HUDEP-2 (cell line): ENCODE data around the gene GPSM3.

Experiments used
- DNase-seq, 76 experiments: peaks; one replicate each; lab custom pipeline; 2025; ENCODE audit not compliant: unreplicated experiment in 76 of 76; lab: John Stamatoyannopoulos, UW

The GPSM3 gene

DNA sequence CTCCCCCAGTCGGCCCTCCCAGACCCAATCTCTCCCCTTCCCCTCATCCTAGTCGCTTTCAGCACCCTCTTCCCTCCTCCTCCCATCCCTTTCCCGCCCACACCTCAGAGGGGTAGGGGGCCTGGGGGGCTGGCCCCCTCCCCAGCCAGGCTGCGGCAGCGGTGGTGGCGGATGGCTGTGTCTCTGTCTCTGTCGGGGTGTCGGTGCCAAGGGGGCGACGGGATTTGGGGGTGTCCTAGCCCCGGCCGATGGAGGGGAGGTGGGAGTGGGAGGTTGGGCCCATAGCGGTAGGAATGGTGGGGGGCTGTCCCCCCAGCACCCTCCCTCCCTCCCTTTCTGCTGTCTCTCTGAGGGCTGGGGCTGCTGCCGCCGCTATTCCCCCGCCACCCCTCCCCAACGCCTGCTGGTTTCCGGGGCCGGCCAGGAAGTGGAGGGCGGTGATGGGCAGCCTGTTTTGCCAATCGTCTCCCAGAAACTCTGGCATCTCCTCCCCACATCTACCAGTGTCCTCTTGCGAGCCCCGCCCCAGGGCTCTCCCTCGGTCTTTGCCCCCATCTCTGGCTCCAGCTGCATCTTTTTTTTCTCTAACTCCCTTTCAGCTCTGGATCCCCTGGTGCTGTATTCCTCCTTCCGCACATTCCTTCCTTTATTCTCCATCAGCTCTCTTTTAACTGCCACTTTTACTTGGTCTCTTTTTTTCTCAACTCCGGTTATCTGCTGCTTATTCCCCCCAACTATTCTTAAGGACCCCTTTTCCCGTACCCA is 16.6 kb downstream of the GPSM3 start, which contains the start of gene AGPAT1:
Gene AGPAT1, minus strand, starts transcription at position 374 of the 765 bp plus-strand sequence. CDS start 4,588 bp downstream, outside the sequence.
- DNase-seq, result peak in 74 of 76 experiments; percentile 61 to 99 (median 97)

- DNase-seq, result no peak
These were observed 17.1 kb downstream of the GPSM3 start for GRCh38 chr6:32175322-32175710.

DNA sequence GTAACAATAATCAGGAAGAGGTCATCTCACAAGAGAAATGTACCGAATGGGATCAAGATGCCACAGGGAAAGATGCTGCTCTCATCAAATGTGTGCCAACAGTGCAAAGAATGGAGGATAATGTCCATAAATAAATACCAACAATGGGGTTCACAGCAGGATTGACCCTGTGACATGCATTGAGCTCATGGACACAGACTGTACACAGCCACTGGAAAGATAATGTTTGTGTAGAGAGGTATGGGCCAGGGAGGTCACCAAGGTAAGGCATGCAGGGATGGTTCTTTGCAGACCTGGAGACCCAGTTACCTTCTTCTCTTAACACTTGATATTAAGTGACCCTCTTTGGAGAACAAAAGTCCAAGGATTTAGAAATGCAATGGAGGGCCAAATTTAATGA is 18.0 kb downstream of the GPSM3 start:
- DNase-seq, result no peak

GRCh38 chr6:32173051-32173727 is 19.3 kb downstream of the GPSM3 start:
- DNase-seq, result no peak

DNA sequence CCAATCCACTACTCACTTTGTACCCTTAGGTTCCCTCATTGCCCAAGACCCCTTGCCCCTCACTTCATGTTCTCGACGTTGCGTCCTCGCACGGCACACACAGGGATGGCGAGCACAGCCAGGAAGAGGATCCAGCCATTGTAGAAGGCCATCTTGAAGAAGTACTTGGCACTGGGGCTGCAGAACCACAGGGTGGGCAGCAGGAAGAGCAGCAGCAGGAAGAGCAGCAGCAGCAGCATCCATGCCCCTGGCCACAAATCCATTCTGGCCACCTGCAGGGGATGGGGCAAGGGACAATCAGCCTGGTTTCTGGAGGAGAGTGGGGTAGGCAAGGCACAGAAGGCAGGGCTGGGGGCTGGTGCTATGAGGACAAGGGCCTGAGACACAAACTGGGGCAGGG is 21.2 kb downstream of the GPSM3 start:
- no peak for DNase-seq

- no peak for DNase-seq
These were observed 22.1 kb downstream of the GPSM3 start for GRCh38 chr6:32170294-32170693.

- DNase-seq, result peak in 8 of 76 experiments; percentile 21 to 48 (median 28)
These were observed 23.4 kb downstream of the GPSM3 start for GRCh38 chr6:32168807-32169591.

DNA sequence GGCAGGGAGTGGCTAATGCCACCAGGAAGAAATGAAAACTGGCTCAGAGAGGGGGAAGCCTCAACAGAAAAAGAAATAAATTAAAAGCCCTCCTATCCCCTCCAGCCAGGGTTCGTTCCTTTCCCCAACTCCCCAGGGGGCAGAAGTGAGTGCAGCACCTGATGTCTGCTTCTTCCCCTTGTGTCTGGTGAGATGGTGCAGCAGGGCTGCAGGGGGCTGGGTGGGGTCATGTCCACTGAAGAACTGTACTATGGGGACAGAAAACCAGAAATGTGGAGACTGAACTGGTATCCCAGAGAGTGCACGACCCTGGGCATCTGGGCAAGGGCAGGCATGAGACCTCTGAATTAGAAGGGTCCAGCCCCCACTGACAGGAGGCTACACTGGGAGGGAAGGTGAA is 24.1 kb downstream of the GPSM3 start:
- peak in 4 of 76 experiments; percentile 31 to 46 (median 36) for DNase-seq

DNA sequence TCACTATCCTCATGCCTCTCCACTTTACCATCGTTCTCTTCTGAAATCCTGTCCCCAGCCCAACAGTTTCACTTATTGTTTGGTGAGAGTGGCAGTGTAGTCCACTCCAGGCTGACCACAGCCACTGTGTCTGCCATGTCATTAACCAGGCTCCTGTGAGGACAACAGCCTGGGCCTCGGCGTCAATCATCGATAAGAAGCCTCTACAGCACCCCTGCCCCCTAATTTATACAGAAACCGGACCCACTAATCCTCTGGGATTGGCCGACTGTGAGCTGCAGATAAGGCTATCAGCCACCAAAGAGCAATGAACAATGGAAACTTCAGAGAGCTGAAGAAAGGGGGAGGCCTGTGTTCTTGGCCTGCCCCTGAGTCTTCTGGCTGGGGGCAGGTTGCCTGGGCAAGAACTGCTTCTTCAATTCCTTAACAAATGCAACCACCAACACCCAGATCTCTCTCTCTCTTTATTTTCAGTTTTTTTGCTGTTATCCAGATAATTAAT is 24.6 kb downstream of the GPSM3 start:
- peak in 72 of 76 experiments; percentile 60 to 97 (median 83) for DNase-seq

DNA sequence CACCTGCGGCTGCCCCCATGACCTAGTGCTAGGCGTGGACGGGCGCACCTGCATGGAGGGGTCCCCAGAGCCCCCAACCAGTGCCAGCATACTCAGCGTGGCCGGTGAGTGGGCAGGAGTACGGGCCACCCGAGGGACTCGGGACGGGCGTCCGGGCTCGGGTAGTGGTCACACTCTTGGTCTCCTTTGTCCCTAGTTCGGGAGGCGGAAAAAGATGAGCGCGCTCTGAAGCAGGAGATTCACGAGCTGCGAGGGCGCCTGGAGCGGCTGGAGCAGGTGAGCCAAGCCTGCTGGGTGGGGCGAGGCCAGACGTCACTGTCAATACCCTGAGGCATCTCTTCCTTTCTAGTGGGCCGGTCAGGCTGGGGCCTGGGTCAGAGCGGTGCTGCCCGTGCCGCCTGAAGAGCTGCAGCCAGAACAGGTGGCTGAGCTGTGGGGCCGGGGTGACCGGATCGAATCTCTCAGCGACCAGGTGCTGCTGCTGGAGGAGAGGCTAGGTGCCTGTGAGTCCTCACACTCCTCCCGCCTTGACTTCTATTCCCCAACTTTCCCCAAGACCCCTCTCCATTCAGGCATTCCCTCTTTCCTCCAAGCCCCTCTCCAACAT is 25.2 kb downstream of the GPSM3 start:
- no peak for DNase-seq

- peak in 2 of 76 experiments; percentile 20 for DNase-seq
These were observed 25.9 kb downstream of the GPSM3 start for GRCh38 chr6:32166411-32167061.

DNA sequence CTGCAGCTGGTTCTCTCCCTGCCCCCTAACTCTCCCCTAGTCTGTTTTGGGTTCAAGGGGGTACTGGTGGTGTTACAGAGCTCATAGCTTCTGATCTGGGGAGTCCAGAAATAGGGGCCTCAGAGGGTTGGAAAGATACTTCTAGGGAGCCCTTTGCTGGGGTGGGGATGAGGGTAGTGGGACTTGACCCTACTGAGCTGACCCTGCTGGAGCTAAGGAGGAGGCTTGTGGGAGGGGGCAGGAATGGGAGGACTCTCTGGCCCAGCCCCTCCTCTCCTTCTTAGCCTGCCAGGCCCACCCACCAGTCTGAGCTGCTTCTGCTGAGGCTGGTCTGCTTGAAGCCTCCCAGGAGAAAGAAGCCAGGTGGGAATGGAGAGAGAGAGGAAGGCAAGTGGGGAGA is 28.1 kb downstream of the GPSM3 start, which contains the start of gene EGFL8:
Gene EGFL8, plus strand, starts transcription at position 301 of the 400 bp plus-strand sequence. CDS start 1,571 bp downstream, outside the sequence.
- DNase-seq, result no peak

DNA sequence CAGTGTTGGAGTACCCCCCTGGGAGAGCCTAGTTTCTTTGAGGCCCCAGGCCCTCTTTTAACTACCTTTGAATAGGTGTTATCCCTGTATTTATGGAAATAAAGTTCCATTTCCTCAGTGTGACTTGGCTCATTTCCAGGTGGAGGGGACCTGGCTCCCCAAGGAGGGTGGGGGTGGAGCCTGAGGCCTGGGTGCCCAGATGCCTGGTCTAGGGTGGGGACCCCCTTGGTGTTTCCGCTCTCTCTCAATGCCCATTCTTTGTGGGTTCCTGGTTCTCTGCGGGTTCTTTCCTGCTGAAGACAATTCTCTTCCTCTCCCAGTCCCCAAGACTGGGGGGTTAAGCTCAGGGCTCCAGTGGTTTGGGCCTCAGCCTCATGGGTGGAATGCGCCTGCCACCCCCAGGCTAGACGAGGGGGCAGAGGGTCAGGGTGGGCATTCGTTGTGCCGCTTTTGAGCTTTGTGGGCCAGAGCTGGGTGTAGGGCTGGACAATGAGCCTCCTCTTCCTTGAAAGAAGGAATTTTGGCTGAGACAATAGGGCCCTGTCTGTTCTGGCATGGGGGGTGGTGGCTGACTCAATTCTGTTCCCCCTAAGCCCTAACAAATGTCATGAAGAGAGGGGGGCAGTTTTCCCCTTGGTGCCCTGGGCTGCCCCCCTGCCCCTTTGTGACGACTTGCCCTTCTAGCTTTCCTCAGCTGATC is 28.7 kb downstream of the GPSM3 start:
- no peak for DNase-seq

GRCh38 chr6:32158052-32158451 is 34.4 kb downstream of the GPSM3 start:
- DNase-seq, result no peak

DNA sequence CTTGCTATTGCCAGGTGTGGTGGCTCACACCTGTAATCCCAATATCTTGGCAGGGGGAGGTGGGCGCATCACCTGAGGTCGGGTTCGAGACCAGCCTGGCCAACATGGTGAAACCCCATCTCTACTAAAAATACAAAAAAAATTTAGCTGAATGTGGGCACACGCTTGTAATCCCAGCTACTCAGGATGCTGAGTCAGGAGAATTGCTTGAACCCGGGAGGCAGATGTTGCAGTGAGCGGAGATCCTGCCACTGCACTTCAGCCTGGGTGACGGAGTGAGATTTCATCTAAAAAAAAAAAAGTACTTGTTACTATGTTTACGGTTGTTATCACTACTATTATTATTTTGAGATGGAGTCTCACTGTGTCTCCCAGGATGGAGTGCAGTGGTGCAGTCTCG is 35.6 kb downstream of the GPSM3 start:
- DNase-seq, result no peak

GRCh38 chr6:32154514-32155161 is 37.8 kb downstream of the GPSM3 start:
- DNase-seq, result peak in 28 of 76 experiments; percentile 66 to 97 (median 87)

- DNase-seq, result peak in 74 of 76 experiments; percentile 69 to 97 (median 90)
These were observed 38.6 kb downstream of the GPSM3 start, which contains the start of gene PPT2 for GRCh38 chr6:32153564-32154513. PPT2 (plus strand) TSS chr6:32154141; CDS start chr6:32154595, 454 bp downstream.
